HepG2 (cell line): ENCODE measurements around the gene PFKFB2. TPM values are rescaled to one million over a fixed set of nuclear protein-coding genes. Genes with fewer than 3 reads are reported as not detected.

Experiments used
- ATAC-seq: fragments of 200-7000 bp; cut with Tn5 transposase; 3 replicates; pipeline ENCODE4 v1.9.1; 2020; ENCODE audit warnings: mild to moderate bottlenecking, moderate library complexity
- BruUV-seq: library from RNA; stranded (reverse); fragments of 400-500 nt; replicated peaks from 2 replicates; lab custom pipeline; 2021; lab: Mats Ljungman, UMichigan
- CTCF ChIA-PET: fragments of 300-600 bp; formaldehyde crosslinking; extraction: SDS; loops from one replicate; lab custom pipeline; 2021; ENCODE audit warnings: low total read pairs, inconsistent platforms, low intra/inter-chr PET ratio; lab: Yijun Ruan, JAX
- POLR2A ChIA-PET: fragments of 350-600 bp; sonication (Branson Sonifier 250); formaldehyde crosslinking; loops from one replicate; lab custom pipeline; 2020; ENCODE audit warnings: antibody characterized with exemption, inconsistent platforms; lab: Yijun Ruan, JAX
- DNase-seq: peaks from one replicate; pipeline ENCODE4 v3.0.0-alpha.2; 2015; ENCODE audit warnings: low spot score
- FAIRE-seq: peaks from 3 replicates; lab custom pipeline; 2011; peaks lifted over from hg19 to GRCh38; lab: Jason Lieb, UNC
- H2AFZ ChIP-seq: one replicate; pipeline ENCODE4 v1.6.1; 2011; ENCODE audit warnings: low read length, inconsistent platforms
- H3K27ac ChIP-seq: fragments of 300-600 bp; 3 replicates; pipeline ENCODE4 v1.8.0; 2011; ENCODE audit warnings: mixed run types, mild to moderate bottlenecking, mixed read lengths, low read length, inconsistent platforms; ENCODE audit not compliant: insufficient read depth; ENCODE audit errors: extremely low read length
- H3K27me3 ChIP-seq, 2 experiments: fragments of 200-600 bp in 1 of 2; 2 replicates in 1 of 2; 3 replicates in 1 of 2; pipeline versions ENCODE4 v1.6.0 to v1.8.0; 2011; ENCODE audit warnings: low read length in 2 of 2, mild to moderate bottlenecking in 2 of 2, moderate library complexity in 2 of 2, inconsistent platforms in 1 of 2; ENCODE audit not compliant: insufficient read depth in 2 of 2, control insufficient read depth in 1 of 2
- H3K36me3 ChIP-seq, 2 experiments: fragments of 200-600 bp in 1 of 2; replicated peaks in 1 of 2; 2 replicates in 1 of 2; 3 replicates in 1 of 2; pipeline versions ENCODE4 v1.5.1 to v1.8.0; 2011; ENCODE audit warnings: low read length in 2 of 2, inconsistent platforms in 1 of 2; ENCODE audit not compliant: insufficient read depth in 2 of 2, control insufficient read depth in 1 of 2
- H3K4me1 ChIP-seq: 2 replicates; pipeline ENCODE4 v1.5.1; 2012; ENCODE audit warnings: low read length, inconsistent platforms; ENCODE audit not compliant: insufficient read depth
- H3K4me2 ChIP-seq: 2 replicates; pipeline ENCODE4 v1.6.0; 2011; ENCODE audit warnings: low read depth, low read length, inconsistent platforms
- H3K4me3 ChIP-seq, 3 experiments: fragments of 200-600 bp in 1 of 3; sonication (generic), shearing (Covaris generic) in 1 of 3; replicated peaks in 1 of 3; 2 replicates each; pipeline ENCODE4 v1.5.1; 2011 to 2016; ENCODE audit warnings: low read length in 3 of 3, inconsistent platforms in 2 of 3, low read depth in 2 of 3, mild to moderate bottlenecking in 2 of 3, control low read depth in 1 of 3, mixed read lengths in 1 of 3; ENCODE audit not compliant: insufficient read depth in 1 of 3
- H3K79me2 ChIP-seq: one replicate; pipeline ENCODE4 v1.6.1; 2011; ENCODE audit warnings: low read length, inconsistent platforms; ENCODE audit not compliant: insufficient read depth
- H3K9ac ChIP-seq: 2 replicates; pipeline ENCODE4 v1.6.0; 2011; ENCODE audit warnings: mild to moderate bottlenecking, low read depth, low read length, inconsistent platforms; ENCODE audit not compliant: insufficient read depth
- H3K9me3 ChIP-seq: 2 replicates; pipeline ENCODE4 v1.5.1; 2012; ENCODE audit warnings: mild to moderate bottlenecking, low read length
- H4K20me1 ChIP-seq: 2 replicates; pipeline ENCODE4 v1.6.0; 2011; ENCODE audit warnings: inconsistent platforms, mild to moderate bottlenecking, low read length, moderate library complexity; ENCODE audit not compliant: insufficient read depth
- ARID2 ChIP-seq: sonication (generic); formaldehyde crosslinking; IDR thresholded peaks from 2 replicates; pipeline ENCODE4 v1.8.1; 2022; ENCODE audit warnings: mild to moderate bottlenecking, missing genetic modification reagents, borderline replicate concordance
- TCF12 ChIP-seq, 2 experiments: fragments of 450-650 bp in 1 of 2; sonication (generic) in 1 of 2; formaldehyde crosslinking in 1 of 2; IDR thresholded peaks; 2 replicates each; pipeline versions ENCODE4 v1.6.1 to v1.8.0; 2017 to 2022; ENCODE audit warnings: antibody characterized with exemption in 1 of 2, mild to moderate bottlenecking in 1 of 2, missing genetic modification reagents in 1 of 2, moderate library complexity in 1 of 2
- TEAD3 ChIP-seq: optimal IDR thresholded peaks from 2 replicates; pipeline ENCODE3; 2016; ENCODE audit warnings: borderline replicate concordance
- WIZ ChIP-seq: sonication (generic); formaldehyde crosslinking; IDR thresholded peaks from 2 replicates; pipeline ENCODE4 v1.5.1; 2020; ENCODE audit warnings: mild to moderate bottlenecking, missing genetic modification reagents
- ZNF296 ChIP-seq: sonication (generic); formaldehyde crosslinking; conservative IDR thresholded peaks from 2 replicates; pipeline ENCODE4 v1.5.0; 2020; ENCODE audit warnings: mild to moderate bottlenecking, missing genetic modification reagents
- ZNF616 ChIP-seq: sonication (generic); formaldehyde crosslinking; IDR thresholded peaks from 2 replicates; pipeline ENCODE4 v1.5.0; 2020; ENCODE audit warnings: low read depth, mild to moderate bottlenecking, missing genetic modification reagents
- WGBS: methylation state at CpG from one replicate; pipeline ENCODE4 v1.1.6; 2017; ENCODE audit warnings: low lambda C conversion rate; 5-methylcytosine and 5-hydroxymethylcytosine counted together
- in situ Hi-C: cut with HindIII; loops from 2 replicates; pipeline ENCODE4 v1.10.0; 2017; ENCODE audit warnings: low pct_unique_long_range_greater_than_20kb; ENCODE audit not compliant: extremely low pct_ligation_motif_present
- intact Hi-C: fragments of 100-400 bp; cut with micrococcal nuclease; formaldehyde crosslinking; loops from one replicate; pipeline ENCODE4 v1.10.0; 2022; ENCODE audit not compliant: unreplicated experiment
- polyA plus RNA-seq, 8 experiments: library from polyadenylated mRNA; depleted of rRNA in 3 of 8; stranded (reverse) in 7 of 8; unstranded in 1 of 8; fragments of >200 nt; fragmentation: Illumina TruSeq in 4 of 8; extraction: Trizol in 4 of 8; gene quantifications; 2 replicates each; pipeline versions ENCODE4 v1.2.1 to v1.2.3, GENCODE V29; 2011 to 2016; ENCODE audit warnings: low read depth in 4 of 8, missing spikeins in 1 of 8, mixed read lengths in 1 of 8; ENCODE audit not compliant: insufficient read depth in 1 of 8
- total RNA-seq, 5 experiments: library from RNA; depleted of rRNA; stranded (reverse); fragments of >200 nt; fragmentation: Illumina TruSeq; extraction: Trizol; gene quantifications; 2 replicates each; pipeline ENCODE4 v1.2.3, GENCODE V29; 2016; ENCODE audit warnings: low read depth in 1 of 5
- TF ChIP-seq, protein P1 (sequence below): sonication (generic); formaldehyde crosslinking; IDR thresholded peaks from 2 replicates; pipeline ENCODE4 v1.5.1; 2020; ENCODE audit warnings: missing genetic modification reagents, mild to moderate bottlenecking, borderline replicate concordance
- TF ChIP-seq, protein P2 (sequence below): sonication (generic); formaldehyde crosslinking; IDR thresholded peaks from 2 replicates; pipeline ENCODE4 v1.5.0; 2020; ENCODE audit warnings: missing genetic modification reagents
- TF ChIP-seq, protein P3 (sequence below): sonication (generic); formaldehyde crosslinking; IDR thresholded peaks from 2 replicates; pipeline ENCODE4 v1.8.1; 2023; ENCODE audit warnings: mild to moderate bottlenecking, missing genetic modification reagents, borderline replicate concordance

PFKFB2 gene
- total and polyA plus RNA-seq, 2 of the 13 experiments (the other 11 are each of a cell fraction or from before 2014, with no cell fraction given) = 4.6 to 10.6 TPM

DNA sequence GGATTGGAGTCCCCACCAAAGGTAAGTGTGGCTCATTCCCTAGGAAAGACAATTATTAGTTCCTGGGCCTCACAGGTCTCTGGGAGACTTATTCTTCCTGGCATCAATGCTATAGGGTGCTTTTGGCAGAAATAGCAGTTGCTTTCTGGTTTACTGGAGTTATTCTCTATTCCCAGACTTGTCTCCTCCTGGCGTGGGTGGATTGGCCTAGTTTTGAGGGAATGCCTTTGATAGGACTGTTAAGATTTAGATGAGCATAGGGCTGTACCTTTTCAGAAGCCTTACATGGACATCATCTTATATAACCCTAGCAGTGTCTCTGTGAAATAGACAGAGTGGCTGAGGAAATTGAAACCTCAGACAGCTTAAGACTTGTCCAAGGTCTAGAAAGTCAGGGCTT is 9.0 kb downstream of the PFKFB2 start:
- intact Hi-C loops (no loop called here), in situ Hi-C loops (no loop called here)
- no peak for TF ChIP-seq ARID2 (CRISPR knock-in tag)
- TF ChIP-seq TCF12 (IDR thresholded peaks at IDR 0.05) = no peak
- TF ChIP-seq TCF12 (CRISPR knock-in tag; IDR thresholded peaks at IDR 0.05) = no peak
- TF ChIP-seq TEAD3 (CRISPR knock-in tag) = no peak
- no peak for TF ChIP-seq ZNF616
- no peak for TF ChIP-seq ZNF296
- TF ChIP-seq, protein P1, sequence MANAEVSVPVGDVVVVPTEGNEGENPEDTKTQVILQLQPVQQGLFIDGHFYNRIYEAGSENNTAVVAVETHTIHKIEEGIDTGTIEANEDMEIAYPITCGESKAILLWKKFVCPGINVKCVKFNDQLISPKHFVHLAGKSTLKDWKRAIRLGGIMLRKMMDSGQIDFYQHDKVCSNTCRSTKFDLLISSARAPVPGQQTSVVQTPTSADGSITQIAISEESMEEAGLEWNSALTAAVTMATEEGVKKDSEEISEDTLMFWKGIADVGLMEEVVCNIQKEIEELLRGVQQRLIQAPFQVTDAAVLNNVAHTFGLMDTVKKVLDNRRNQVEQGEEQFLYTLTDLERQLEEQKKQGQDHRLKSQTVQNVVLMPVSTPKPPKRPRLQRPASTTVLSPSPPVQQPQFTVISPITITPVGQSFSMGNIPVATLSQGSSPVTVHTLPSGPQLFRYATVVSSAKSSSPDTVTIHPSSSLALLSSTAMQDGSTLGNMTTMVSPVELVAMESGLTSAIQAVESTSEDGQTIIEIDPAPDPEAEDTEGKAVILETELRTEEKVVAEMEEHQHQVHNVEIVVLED = no peak
- no peak overlapping the region for H3K4me3 ChIP-seq
- H2AFZ ChIP-seq = no peak overlapping the region
- H3K4me2 ChIP-seq = no peak overlapping the region
- no peaks in the 10 kb centered on the region for H3K9me3 ChIP-seq
- no peak overlapping the region for H3K9ac ChIP-seq
- POLR2A ChIA-PET = no interaction called here
- peaks cover 4% of the 10 kb centered on the region for H3K4me1 ChIP-seq
- CTCF ChIA-PET = no interaction called here
- no peaks in the 10 kb centered on the region for H3K27me3 ChIP-seq
- no peak for ATAC-seq
- BruUV-seq = no TSS peak
- no peaks in the 10 kb centered on the region for H4K20me1 ChIP-seq
- H3K36me3 ChIP-seq = peaks cover 4 to 25% of the 10 kb centered on the region in 2 experiments; a peak in 4 of 5 replicates
- no peaks in the 10 kb centered on the region for H3K79me2 ChIP-seq
- WGBS = 100% methylated on average over 1 of the region's 1 CpG
- no peak for FAIRE-seq
- no peak for DNase-seq
- no peak overlapping the region for H3K27ac ChIP-seq

DNA sequence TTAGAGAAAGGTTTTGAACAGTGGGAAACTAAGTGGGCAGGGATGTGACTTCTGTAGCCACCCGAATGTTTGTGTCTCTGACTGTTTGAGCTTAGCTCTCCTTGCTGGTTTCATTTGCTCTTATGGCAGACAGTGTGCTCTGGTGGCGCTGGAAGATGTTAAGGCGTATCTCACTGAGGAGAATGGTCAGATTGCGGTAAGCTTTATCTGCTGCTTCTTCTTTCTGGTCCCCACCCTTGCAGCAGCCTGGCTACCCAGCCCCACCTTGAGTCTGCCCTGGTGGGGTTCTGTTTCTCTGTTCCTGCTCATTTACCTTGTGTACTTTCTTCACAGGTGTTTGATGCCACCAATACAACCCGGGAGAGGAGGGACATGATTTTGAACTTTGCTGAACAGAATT is 9.9 kb downstream of the PFKFB2 start:
- no peak for DNase-seq
- WGBS = 83% methylated on average over 4 of the region's 5 CpGs
- Histone ChIP-seq H3K4me3 (no peak overlapping the region), H3K4me2 (no peak overlapping the region), H3K27ac (no peak overlapping the region), H3K27me3 (no peaks in the 10 kb centered on the region), H3K36me3 (peaks cover 4 to 29% of the 10 kb centered on the region in 2 experiments; a peak in 4 of 5 replicates), H3K4me1 (peaks cover 13% of the 10 kb centered on the region), H3K79me2 (no peaks in the 10 kb centered on the region), H4K20me1 (no peaks in the 10 kb centered on the region), H2AFZ (no peak overlapping the region), H3K9ac (no peak overlapping the region), H3K9me3 (no peaks in the 10 kb centered on the region)
- in situ Hi-C loops (no loop called here), intact Hi-C loops (no loop called here)
- no peak for FAIRE-seq
- CTCF ChIA-PET = no interaction called here
- POLR2A ChIA-PET = no interaction called here
- no TSS peak for BruUV-seq
- TF ChIP-seq, protein P2, sequence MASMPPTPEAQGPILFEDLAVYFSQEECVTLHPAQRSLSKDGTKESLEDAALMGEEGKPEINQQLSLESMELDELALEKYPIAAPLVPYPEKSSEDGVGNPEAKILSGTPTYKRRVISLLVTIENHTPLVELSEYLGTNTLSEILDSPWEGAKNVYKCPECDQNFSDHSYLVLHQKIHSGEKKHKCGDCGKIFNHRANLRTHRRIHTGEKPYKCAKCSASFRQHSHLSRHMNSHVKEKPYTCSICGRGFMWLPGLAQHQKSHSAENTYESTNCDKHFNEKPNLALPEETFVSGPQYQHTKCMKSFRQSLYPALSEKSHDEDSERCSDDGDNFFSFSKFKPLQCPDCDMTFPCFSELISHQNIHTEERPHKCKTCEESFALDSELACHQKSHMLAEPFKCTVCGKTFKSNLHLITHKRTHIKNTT (CRISPR knock-in tag) = no peak
- no peak for TF ChIP-seq WIZ (CRISPR knock-in tag)
- TF ChIP-seq, protein P3, sequence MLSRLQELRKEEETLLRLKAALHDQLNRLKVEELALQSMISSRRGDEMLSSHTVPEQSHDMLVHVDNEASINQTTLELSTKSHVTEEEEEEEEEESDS (CRISPR knock-in tag) = no peak
- ATAC-seq = no peak
